Dedifferentiated amniotic fluid mesenchymal stem cell (primary cell): Measurements from ENCODE around the gene UMODL1.
"Not testable (repeated sequence)": the region's sequence is repeated elsewhere in the genome, so short reads cannot be mapped to it uniquely, and the experiment has no call there.

Experiments
- DNase-seq: peaks from one replicate; pipeline ENCODE4 v3.0.0-alpha.2; 2016; ENCODE audit errors: extremely low spot score

The UMODL1 gene

GRCh38 chr21:42112857-42113256 is 41.7 kb downstream of the UMODL1 start:
- peak; percentile 62 for DNase-seq

DNA sequence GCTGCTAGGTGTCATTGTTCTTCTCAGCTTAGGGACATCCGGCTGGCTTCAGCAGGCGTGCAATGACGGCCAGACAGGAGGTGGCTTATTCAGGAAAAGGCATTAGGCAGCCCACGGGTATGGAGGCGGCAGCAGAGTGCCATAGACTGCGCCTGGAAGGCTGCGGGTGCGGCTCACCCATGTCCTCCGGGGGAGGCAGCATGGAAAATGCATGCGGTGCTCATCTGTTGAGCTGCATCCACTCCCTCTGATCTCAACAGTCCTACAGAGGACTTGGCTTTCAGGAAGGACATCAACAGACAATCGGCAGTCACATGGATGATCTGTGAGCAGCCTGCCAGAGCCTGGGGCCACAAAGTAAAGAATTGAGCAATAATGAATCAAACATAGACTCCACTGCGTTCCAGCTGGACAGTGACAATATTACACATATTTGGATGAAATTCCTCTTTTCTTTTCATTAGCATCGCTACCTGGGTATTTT is 42.9 kb downstream of the UMODL1 start:
- no peak for DNase-seq

GRCh38 chr21:42114646-42115045 is 43.5 kb downstream of the UMODL1 start:
- DNase-seq: no peak

- no peak for DNase-seq
These were observed 44.1 kb downstream of the UMODL1 start for GRCh38 chr21:42115136-42115683.

GRCh38 chr21:42116551-42116950 is 45.4 kb downstream of the UMODL1 start:
- not testable (repeated sequence) for DNase-seq

- peak; percentile 78 for DNase-seq
These were observed 46.3 kb downstream of the UMODL1 start for GRCh38 chr21:42117229-42117966.

DNA sequence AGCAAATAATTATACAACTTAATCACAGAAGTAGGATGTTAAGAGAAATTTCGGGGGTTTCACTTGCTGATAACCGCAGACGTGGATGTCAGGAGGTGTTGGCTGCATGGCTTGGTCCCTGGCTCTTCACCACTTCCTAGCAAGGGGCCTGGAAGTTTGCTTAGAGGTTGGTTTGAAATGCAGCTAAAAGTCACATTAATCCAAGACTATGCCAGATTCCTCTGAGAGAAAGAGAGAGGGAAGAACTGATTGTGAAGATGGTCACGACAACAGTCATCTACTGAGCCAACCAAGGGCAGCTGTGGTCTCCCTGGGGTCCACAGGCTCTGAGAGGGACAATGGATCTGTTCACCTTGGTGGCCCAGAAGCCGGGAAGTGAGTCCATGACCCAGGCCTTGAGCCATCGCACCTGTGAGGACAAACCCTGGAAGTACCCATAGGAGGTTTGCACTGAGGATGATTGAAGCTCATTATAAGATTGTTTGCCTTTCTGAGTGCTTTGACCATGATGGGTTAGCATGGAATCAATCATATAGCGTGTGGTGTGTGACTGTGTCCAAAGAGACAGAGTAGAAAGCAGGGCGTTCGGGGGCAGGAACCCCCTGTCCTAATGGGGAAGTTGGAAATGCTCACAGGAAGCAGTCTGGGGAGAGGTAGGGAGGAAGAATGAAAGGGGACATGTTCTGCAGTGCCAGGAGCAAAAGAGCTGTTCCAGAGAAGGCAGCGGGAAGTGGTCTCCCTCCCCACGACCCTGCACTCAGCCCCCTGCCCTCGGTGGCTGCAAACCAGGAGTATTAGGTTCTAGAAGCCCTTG is 47.1 kb downstream of the UMODL1 start:
- DNase-seq: no peak

DNA sequence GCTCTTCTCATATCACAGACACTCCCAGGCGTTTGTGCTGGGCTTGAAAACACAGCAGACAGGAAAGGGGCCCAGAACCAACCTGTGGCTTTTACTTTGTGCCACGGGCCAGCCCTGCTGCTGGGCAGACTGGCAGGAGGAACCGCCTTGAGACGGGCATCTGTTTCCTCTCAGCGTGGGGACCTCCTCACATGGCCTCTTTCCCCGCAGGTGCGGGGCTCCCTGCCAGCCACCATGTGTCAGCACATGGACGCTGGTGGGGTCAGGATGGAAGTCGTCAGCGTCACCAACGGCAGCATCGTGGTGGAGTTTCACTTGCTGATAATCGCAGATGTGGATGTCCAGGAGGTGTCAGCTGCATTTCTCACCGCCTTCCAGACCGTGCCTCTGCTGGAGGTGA is 47.8 kb downstream of the UMODL1 start:
- no peak for DNase-seq

GRCh38 chr21:42120101-42120902 is 49.2 kb downstream of the UMODL1 start:
- DNase-seq: no peak

DNA sequence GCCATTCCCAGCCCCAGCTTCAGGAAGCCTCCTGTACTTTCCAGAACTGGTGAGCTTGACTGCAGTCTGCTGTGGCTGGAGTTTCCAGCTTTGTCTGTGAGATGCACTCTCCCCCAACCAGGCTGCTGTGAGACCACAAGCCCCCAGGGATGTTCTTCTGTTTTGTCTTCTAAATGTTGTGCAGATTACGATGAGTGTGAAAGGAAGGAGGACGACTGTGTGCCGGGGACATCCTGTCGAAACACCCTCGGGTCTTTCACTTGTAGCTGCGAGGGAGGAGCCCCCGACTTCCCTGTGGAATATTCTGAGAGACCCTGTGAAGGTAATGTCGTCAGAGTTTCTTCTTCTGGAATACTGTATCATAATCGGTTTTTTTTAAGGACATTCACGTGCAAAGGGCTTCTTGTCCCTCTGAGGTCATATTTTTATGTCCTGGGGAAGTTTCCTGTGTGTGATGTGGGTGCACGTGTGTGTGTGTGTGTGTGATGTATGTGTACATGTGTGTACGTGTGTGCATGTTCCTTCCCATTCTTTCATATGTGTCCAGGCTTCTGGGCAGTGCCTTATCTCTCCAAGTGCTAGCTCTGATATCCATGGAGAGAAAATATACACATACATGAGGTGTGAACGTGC is 49.9 kb downstream of the UMODL1 start:
- DNase-seq: no peak

GRCh38 chr21:42121794-42122193 is 50.7 kb downstream of the UMODL1 start:
- no peak for DNase-seq

GRCh38 chr21:42122398-42122797 is 51.3 kb downstream of the UMODL1 start:
- no peak for DNase-seq

DNA sequence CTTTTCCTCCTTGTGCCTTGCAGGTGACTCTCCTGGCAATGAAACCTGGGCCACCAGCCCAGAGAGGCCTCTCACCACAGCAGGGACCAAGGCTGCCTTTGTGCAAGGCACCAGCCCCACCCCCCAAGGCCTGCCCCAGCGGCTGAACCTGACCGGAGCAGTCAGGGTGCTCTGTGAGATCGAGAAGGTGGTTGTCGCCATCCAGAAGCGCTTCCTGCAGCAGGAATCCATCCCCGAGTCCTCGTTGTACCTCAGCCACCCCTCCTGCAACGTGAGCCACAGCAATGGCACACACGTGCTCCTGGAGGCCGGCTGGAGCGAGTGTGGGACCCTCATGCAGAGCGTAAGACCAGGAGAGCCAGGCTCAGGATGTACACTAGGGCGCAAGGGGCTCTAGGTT is 51.7 kb downstream of the UMODL1 start:
- no peak for DNase-seq

GRCh38 chr21:42123219-42123908 is 52.2 kb downstream of the UMODL1 start:
- no peak for DNase-seq

DNA sequence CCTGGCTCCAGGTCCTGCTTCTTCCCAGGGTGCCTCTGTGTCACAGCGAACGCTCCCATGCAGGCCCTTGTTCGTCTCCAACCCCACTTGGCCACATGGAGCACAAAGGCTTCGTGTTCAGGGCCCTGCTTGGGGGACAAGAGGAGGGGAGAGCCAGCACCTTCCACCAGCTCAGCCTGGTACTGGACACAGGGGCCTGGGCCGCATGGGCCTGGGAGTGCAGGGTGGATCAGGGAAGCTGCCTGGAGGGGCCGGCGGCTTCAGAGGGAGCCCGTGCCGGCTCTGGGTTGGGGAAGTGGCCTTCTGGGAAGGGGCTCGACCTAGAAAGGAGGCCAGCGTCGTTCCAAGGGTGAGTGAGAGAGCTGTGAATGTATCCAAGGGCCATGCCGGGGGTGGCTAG is 53.0 kb downstream of the UMODL1 start:
- DNase-seq: no peak

DNA sequence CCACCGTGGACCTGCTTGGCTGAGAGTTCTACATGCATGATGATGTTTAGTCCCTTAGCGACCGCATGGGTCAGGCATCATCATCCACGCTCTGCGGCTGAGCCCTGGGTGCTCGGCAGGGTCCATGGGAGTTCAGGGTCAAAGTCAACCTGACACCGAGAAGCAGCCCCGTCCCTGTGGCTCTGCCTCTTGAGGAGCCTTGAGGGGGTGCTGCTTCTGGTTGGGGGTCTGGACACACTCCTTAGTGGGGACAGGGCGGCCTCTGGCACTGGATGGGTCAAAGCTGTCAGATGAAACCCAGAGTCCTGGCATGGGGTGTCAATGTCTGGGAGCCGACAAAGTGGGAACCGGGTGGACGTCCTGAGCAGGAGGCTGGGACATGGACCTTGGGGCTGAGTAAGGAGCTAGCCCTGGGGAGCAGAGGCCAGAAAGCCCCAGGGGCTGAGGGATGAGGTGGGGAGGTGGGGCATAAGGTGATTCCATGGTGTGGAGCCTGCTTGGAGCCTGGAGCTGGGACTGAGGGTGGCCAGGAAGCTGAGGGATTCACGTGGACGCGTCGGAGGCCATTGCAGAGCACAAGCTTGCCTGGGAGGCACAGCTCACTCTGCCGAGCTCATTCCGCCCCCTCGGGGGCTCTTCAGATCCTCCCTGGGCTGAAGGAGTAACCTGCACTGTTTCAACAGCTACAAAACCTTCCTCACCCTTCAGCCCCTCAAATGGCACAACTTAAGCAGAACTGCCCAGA is 53.9 kb downstream of the UMODL1 start:
- no peak for DNase-seq

DNA sequence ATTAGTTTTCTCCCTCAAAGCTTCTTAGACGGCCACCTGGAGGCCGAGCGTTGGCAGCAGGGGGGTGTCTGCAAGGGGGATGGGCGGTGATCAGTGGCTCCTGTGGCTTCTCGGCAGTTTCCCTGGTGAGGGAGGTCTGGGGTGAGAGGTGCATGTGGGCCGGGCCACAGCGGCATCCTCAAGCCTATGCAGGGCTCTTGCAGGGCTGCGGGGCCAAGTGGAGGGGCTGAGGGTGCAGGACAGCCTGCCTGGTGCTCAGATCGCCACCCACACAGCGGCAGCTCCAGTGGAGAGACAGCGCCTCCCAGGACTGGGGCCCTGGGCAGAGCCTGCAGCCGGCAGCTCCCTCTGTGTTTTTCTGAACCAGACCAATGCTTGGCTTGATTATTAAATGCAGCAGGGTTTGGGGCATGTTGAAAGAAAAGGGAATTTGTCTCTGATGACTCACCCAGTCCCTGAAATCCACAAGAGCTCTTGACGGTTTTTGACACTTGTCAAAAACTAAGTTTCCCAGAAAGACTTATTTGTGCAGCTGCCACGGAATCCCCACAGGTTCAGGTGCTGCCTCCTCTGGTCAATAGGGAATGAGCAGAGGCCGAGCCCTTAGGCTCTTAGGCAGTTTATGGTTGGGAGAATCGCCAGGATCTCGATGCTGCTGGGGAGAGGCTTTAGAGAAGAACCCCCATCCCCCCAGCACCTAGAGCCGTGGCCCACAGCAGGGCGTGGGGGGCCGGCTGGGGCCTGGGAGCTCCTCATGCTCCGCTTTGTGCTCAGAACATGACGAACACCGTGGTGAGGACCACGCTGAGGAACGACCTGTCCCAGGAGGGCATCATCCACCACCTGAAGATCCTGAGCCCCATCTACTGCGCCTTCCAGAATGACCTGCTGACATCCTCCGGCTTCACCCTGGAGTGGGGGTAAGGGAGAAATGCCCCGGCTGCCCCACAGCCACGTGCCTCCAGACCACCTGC is 54.7 kb downstream of the UMODL1 start:
- DNase-seq: peak; percentile 16

DNA sequence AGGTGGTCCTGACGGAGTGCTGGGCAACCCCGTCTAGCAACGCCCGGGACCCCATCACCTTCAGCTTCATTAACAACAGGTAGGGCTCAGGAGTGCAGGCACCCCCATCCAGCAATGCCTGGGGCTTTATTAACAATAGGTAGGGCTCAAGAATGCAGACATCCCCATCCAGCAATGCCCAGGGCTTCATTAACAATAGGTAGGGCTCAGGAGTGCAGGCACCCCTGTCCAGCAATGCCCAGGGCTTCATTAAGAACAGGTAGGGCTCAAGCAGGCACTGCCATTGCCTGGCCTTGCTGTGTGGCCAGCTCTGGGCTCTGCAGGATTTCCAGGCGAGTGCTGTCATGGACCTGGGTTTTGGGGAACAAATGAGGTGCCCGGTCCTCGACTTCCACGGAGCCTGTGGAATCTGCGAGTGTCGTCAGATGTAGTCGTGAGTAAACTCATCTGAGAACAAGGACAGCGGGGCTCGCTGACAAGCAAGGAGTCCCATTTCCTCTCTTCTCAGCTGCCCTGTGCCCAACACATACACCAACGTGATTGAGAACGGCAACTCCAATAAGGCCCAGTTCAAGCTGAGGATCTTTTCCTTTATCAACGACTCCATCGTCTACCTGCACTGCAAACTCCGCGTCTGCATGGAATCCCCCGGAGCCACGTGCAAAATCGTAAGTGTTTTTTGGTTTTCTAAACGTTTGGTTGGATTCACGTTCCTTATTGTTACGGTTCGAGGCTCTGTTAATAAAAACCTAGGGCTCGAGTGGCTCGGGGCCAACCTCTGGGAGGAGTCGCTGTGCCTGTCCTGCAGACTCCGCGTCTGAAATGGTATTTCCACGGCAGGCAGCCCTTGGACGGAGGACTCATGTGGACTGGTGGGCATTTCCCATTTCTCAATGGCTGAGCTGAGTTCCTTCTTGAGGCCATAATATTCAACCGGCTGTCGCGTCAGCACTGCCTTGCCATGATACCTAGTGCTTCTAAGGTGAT is 56.3 kb downstream of the UMODL1 start:
- no peak for DNase-seq
